Measurements from ENCODE around the gene STS.

Gene STS

DNA sequence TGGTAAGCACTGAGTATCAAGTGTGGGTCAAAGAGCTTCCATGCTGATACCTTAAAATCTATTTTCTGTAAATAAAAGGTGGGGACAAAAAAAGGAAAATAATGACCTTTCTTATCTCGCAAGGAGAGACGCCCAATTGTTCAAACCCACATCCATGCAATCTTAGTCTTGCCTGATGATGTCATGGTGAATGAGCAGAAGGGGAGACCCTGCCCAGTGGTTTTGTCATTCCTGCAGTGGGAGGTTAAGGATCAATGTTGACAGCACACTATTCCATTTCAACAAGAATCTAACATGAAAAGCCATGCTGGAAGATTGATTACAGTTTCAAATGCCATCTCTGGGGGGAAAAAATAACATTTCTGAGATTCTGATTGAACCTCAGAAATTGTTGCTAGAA lies 41.2 kb downstream of the STS start:
- DNase-seq (ENCODE audit: low spot score): no peak

DNA sequence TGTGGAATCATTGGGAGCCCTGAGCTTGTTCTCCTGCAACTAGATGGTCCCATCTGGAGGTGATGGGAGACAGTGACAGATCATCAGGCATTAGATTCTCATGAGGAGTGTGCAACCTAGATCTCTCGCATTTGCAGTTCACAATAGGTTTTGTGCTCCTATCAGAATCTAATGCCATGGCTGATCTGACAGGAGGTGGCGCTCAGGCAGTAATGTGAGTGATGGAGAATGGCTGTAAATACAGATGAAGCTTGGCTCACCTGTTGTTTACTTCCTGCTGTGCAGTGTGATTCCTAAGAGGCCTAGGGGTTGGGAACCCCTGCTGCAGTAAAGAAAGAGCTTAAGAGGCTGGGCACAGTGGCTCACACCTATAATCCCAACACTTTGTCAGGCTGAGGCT lies 42.6 kb downstream of the STS start:
- DNase-seq (ENCODE audit: low spot score): no peak

DNA sequence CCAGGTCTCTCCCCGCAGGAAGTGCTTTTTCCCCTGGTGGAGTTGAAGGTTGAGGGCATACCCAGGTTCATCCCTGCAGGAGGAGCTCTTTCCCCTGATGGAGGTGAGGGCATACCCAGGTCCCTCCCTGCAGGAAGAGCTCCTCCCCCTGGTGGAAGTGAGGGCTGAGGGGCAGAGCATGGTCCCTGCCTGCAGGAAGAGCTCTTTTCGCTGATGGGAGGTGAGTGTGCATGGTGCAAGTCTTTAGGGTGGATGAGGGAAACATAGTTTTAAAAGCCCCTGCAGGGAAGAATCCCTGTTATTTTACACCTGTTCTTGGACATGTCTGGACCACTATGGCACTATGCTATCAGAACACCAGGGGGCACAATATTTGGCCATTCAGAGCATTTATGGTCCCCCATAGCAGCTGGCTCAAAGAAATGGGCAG lies 44.2 kb downstream of the STS start:
- DNase-seq (ENCODE audit: low spot score): no peak

- DNase-seq (ENCODE audit: low spot score): no peak
These were observed 45.4 kb downstream of the STS start for GRCh38 chrX:7192871-7193270.

GRCh38 chrX:7194606-7195005 lies 47.1 kb downstream of the STS start:
- no peak for DNase-seq (ENCODE audit: low spot score)
